Measurements from ENCODE around the gene NFXL1. TPM values are rescaled to one million over a fixed set of nuclear protein-coding genes. Genes with fewer than 3 reads are reported as not detected.

NFXL1 gene
- total and polyA plus RNA-seq, 2 donors (not counting 1 experiment from before 2014, with no cell fraction given) = 9.6 to 14.1 TPM

GRCh38 chr4:47876784-47877546, 37.4 kb downstream of the NFXL1 start:
- H3K36me3 ChIP-seq (ENCODE audit: control insufficient read depth, insufficient read depth, low read length) = peaks cover 1% of the 10 kb centered on the region
- H3K27me3 ChIP-seq (ENCODE audit: control insufficient read depth, insufficient read depth, low read length) = no peaks in the 10 kb centered on the region
- H3K4me3 ChIP-seq (replicated peaks in 1 of 4; ENCODE audit: control extremely low read depth in 1 of 4, insufficient read depth in 1 of 4, low read depth in 3 of 4, low read length in 4 of 4) = no peak overlapping the region

GRCh38 chr4:47876310-47876709, 38.1 kb downstream of the NFXL1 start:
- peaks cover 1% of the 10 kb centered on the region for H3K36me3 ChIP-seq (ENCODE audit: control insufficient read depth, insufficient read depth, low read length)

More at GRCh38 chr4:47876784-47877546, 37.4 kb downstream of the NFXL1 start:
- no peak overlapping the region for H3K27ac ChIP-seq (ENCODE audit: insufficient read depth, low read length)
- no peak overlapping the region for H2AFZ ChIP-seq (ENCODE audit: low read length)
- TF ChIP-seq CTCF (conservative IDR thresholded peaks at IDR 0.05 in 1 of 2, IDR thresholded peaks at IDR 0.05 in 1 of 2; ENCODE audit: low read depth in 1 of 2, low read length in 2 of 2) (no peak), EZH2 (IDR thresholded peaks at IDR 0.05; ENCODE audit: low read length, missing control alignments) (no peak)
- H4K20me1 ChIP-seq (ENCODE audit: control insufficient read depth, extremely low read depth, insufficient read depth, low read length) = no peaks in the 10 kb centered on the region
- no peak overlapping the region for H3K4me2 ChIP-seq (ENCODE audit: extremely low read depth, insufficient read depth, low read length)
- H3K4me1 ChIP-seq (ENCODE audit: control insufficient read depth, extremely low read depth, insufficient read depth, low read length) = no peaks in the 10 kb centered on the region
- no peaks in the 10 kb centered on the region for H3K9me3 ChIP-seq (ENCODE audit: control insufficient read depth, insufficient read depth, low read depth, low read length)
- no peak overlapping the region for H3K9ac ChIP-seq (ENCODE audit: insufficient read depth, low read length)
- no peak for DNase-seq (ENCODE audit: low read depth in 2 of 2)
- H3K79me2 ChIP-seq (ENCODE audit: control insufficient read depth, insufficient read depth, low read length) = no peaks in the 10 kb centered on the region

More at GRCh38 chr4:47876310-47876709, 38.1 kb downstream of the NFXL1 start:
- H4K20me1 ChIP-seq (ENCODE audit: control insufficient read depth, extremely low read depth, insufficient read depth, low read length) = no peaks in the 10 kb centered on the region
- no peak overlapping the region for H3K4me3 ChIP-seq (replicated peaks in 1 of 4; ENCODE audit: control extremely low read depth in 1 of 4, insufficient read depth in 1 of 4, low read depth in 3 of 4, low read length in 4 of 4)
- no peaks in the 10 kb centered on the region for H3K27me3 ChIP-seq (ENCODE audit: control insufficient read depth, insufficient read depth, low read length)
- H3K27ac ChIP-seq (ENCODE audit: insufficient read depth, low read length) = no peak overlapping the region
- no peak overlapping the region for H2AFZ ChIP-seq (ENCODE audit: low read length)
- H3K79me2 ChIP-seq (ENCODE audit: control insufficient read depth, insufficient read depth, low read length) = no peaks in the 10 kb centered on the region
- H3K4me2 ChIP-seq (ENCODE audit: extremely low read depth, insufficient read depth, low read length) = no peak overlapping the region
- no peak for DNase-seq (ENCODE audit: low read depth in 2 of 2)
- no peak for TF ChIP-seq CTCF (conservative IDR thresholded peaks at IDR 0.05 in 1 of 2, IDR thresholded peaks at IDR 0.05 in 1 of 2; ENCODE audit: low read depth in 1 of 2, low read length in 2 of 2)
- TF ChIP-seq EZH2 (IDR thresholded peaks at IDR 0.05; ENCODE audit: low read length, missing control alignments) = no peak
- no peaks in the 10 kb centered on the region for H3K9me3 ChIP-seq (ENCODE audit: control insufficient read depth, insufficient read depth, low read depth, low read length)
- H3K9ac ChIP-seq (ENCODE audit: insufficient read depth, low read length) = no peak overlapping the region
- no peaks in the 10 kb centered on the region for H3K4me1 ChIP-seq (ENCODE audit: control insufficient read depth, extremely low read depth, insufficient read depth, low read length)
